Natural killer cell (primary cell): ENCODE results near the gene NEIL3. TPM values are rescaled to one million over a fixed set of nuclear protein-coding genes. Genes with fewer than 3 reads are reported as not detected.

Experiments
- ATAC-seq, 3 donors: fragments of 150-1000 bp in 2 of 3; fragments of 200-7000 bp in 1 of 3; cut with Tn5 transposase; 1 replicate in 1 of 3; 2 replicates in 2 of 3; pipeline ENCODE4 v1.10.0; 2021; ENCODE audit warnings: mild to moderate bottlenecking in 2 of 3, moderate library complexity in 2 of 3
- DNase-seq, 2 donors: peaks; one replicate each; pipeline versions ENCODE4 v3.0.0 to v3.0.0-alpha.2; 2013 to 2021; ENCODE audit warnings: mixed read lengths in 1 of 2
- H3K27ac ChIP-seq: one replicate; pipeline ENCODE4 v1.5.1; 2013; ENCODE audit warnings: mild to moderate bottlenecking, low read length
- H3K27me3 ChIP-seq: one replicate; pipeline ENCODE4 v1.6.1; 2013; ENCODE audit warnings: low read length; ENCODE audit not compliant: control insufficient read depth, insufficient read depth
- H3K36me3 ChIP-seq: one replicate; pipeline ENCODE4 v1.6.1; 2013; ENCODE audit warnings: low read length; ENCODE audit not compliant: control insufficient read depth, insufficient read depth
- H3K4me1 ChIP-seq: one replicate; pipeline ENCODE4 v1.6.1; 2013; ENCODE audit warnings: low read length; ENCODE audit not compliant: control insufficient read depth, insufficient read depth
- H3K4me3 ChIP-seq: one replicate; pipeline ENCODE4 v1.5.1; 2013; ENCODE audit warnings: low read length
- H3K9me3 ChIP-seq: one replicate; pipeline ENCODE4 v1.6.1; 2013; ENCODE audit warnings: low read length; ENCODE audit not compliant: control insufficient read depth, insufficient read depth
- H3K27ac Mint-ChIP-seq, 2 donors: one replicate each; pipeline ENCODE4 v1.8.0; 2022; ENCODE audit warnings: mild to moderate bottlenecking in 2 of 2, mixed read lengths in 2 of 2, moderate library complexity in 1 of 2
- H3K27me3 Mint-ChIP-seq, 2 donors: one replicate each; pipeline ENCODE4 v1.8.0; 2022; ENCODE audit warnings: low read depth in 2 of 2, mixed read lengths in 2 of 2
- H3K36me3 Mint-ChIP-seq: one replicate; pipeline ENCODE4 v1.8.0; 2022; ENCODE audit warnings: mixed read lengths
- H3K4me1 Mint-ChIP-seq, 2 donors: one replicate each; pipeline ENCODE4 v1.8.0; 2022; ENCODE audit warnings: mixed read lengths in 2 of 2
- H3K4me3 Mint-ChIP-seq: one replicate; pipeline ENCODE4 v1.8.0; 2022; ENCODE audit warnings: mild to moderate bottlenecking, moderate library complexity, mixed read lengths
- H3K9me3 Mint-ChIP-seq, 2 donors: one replicate each; pipeline ENCODE4 v1.8.0; 2022; ENCODE audit warnings: mixed read lengths in 2 of 2
- WGBS: methylation state at CpG from one replicate; pipeline ENCODE4 v1.1.7; 2013; ENCODE audit warnings: missing lambda C conversion rate; ENCODE audit not compliant: insufficient coverage; 5-methylcytosine and 5-hydroxymethylcytosine counted together
- intact Hi-C: fragments of 100-400 bp; cut with micrococcal nuclease; formaldehyde crosslinking; loops from one replicate; pipeline ENCODE4 v1.14.2; 2022
- total RNA-seq, 4 donors: library from RNA; stranded (reverse); fragments of 120-200 nt in 1 of 4; gene quantifications; one replicate each; pipeline versions ENCODE4 v1.2.3 to v1.2.4, GENCODE V29; 2013 to 2022
- TF ChIP-seq, protein P1 (sequence below): fragments of 200-600 bp; IDR thresholded peaks from one replicate; pipeline ENCODE4 v1.8.0; 2022; ENCODE audit warnings: antibody characterized with exemption

NEIL3 gene
- total RNA-seq, 3 donors from 2014 or later (not counting 1 experiment from before 2014, with no cell fraction given) = 0.45 to 1.9 (median 1.2) TPM

- TF ChIP-seq, protein P1, sequence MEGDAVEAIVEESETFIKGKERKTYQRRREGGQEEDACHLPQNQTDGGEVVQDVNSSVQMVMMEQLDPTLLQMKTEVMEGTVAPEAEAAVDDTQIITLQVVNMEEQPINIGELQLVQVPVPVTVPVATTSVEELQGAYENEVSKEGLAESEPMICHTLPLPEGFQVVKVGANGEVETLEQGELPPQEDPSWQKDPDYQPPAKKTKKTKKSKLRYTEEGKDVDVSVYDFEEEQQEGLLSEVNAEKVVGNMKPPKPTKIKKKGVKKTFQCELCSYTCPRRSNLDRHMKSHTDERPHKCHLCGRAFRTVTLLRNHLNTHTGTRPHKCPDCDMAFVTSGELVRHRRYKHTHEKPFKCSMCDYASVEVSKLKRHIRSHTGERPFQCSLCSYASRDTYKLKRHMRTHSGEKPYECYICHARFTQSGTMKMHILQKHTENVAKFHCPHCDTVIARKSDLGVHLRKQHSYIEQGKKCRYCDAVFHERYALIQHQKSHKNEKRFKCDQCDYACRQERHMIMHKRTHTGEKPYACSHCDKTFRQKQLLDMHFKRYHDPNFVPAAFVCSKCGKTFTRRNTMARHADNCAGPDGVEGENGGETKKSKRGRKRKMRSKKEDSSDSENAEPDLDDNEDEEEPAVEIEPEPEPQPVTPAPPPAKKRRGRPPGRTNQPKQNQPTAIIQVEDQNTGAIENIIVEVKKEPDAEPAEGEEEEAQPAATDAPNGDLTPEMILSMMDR = no peak
- intact Hi-C loops = no loop called here
Observed at GRCh38 chr4:177410566-177410965, 100.9 kb downstream of the NEIL3 start.

GRCh38 chr4:177411996-177412395 lies 102.3 kb downstream of the NEIL3 start:
- TF ChIP-seq, protein P1 = no peak

More at GRCh38 chr4:177410566-177410965, 100.9 kb downstream of the NEIL3 start:
- no peaks in the 10 kb centered on the region for H3K27me3 ChIP-seq
- no peak for ATAC-seq
- Mint-ChIP-seq H3K27ac (no peak overlapping the region), H3K36me3 (no peaks in the 10 kb centered on the region), H3K9me3 (no peaks in the 10 kb centered on the region), H3K4me3 (no peak overlapping the region), H3K4me1 (no peaks in the 10 kb centered on the region), H3K27me3 (peaks cover 0 to 3% of the 10 kb centered on the region in 2 donors)
- no peak for DNase-seq
- no peak overlapping the region for H3K4me3 ChIP-seq
- H3K27ac ChIP-seq = no peak overlapping the region
- H3K9me3 ChIP-seq = no peaks in the 10 kb centered on the region
- H3K36me3 ChIP-seq = no peaks in the 10 kb centered on the region
- no peaks in the 10 kb centered on the region for H3K4me1 ChIP-seq

More at GRCh38 chr4:177411996-177412395, 102.3 kb downstream of the NEIL3 start:
- H3K9me3 ChIP-seq = no peaks in the 10 kb centered on the region
- no peaks in the 10 kb centered on the region for H3K4me1 ChIP-seq
- intact Hi-C loops = no loop called here
- Mint-ChIP-seq H3K9me3 (no peaks in the 10 kb centered on the region), H3K27ac (no peak overlapping the region), H3K4me3 (no peak overlapping the region), H3K27me3 (peaks cover 0 to 3% of the 10 kb centered on the region in 2 donors), H3K36me3 (no peaks in the 10 kb centered on the region), H3K4me1 (no peaks in the 10 kb centered on the region)
- no peak for DNase-seq
- H3K36me3 ChIP-seq = no peaks in the 10 kb centered on the region
- H3K27ac ChIP-seq = no peak overlapping the region
- ATAC-seq = no peak
- 75% methylated on average over 4 of the region's 5 CpGs for WGBS
- no peaks in the 10 kb centered on the region for H3K27me3 ChIP-seq
- H3K4me3 ChIP-seq = no peak overlapping the region

Other genes starting within 250 kb of the NEIL3 start
- 10 to 100 TPM; 15.7 to 16.9 (median 16.6) TPM for gene AGA, start 132.6 kb downstream of the NEIL3 start, total RNA-seq